ENCODE data around the gene NTN5. TPM values are rescaled to one million over a fixed set of nuclear protein-coding genes. Genes with fewer than 3 reads are reported as not detected.

The NTN5 gene
- polyA plus RNA-seq, 1 experiment, result 0.10 TPM

GRCh38 chr19:48644355-48644754, 28.5 kb downstream of the NTN5 start:
- peaks cover 2% of the 10 kb centered on the region for H3K27me3 ChIP-seq (ENCODE audit: control insufficient read depth, insufficient read depth, low read length)
- CTCF ChIA-PET, result interaction anchor here (0.6 to 2.3 kb wide), 2 partner anchors 199 to 442 kb away, joined by 3 to 19 read pairs; no protein-coding TSS in a partner anchor
- POLR2A ChIA-PET, result interaction anchor here (0.6 to 2.4 kb wide), 2 partner anchors 25 to 194 kb away, joined by 3 to 11 read pairs; partner anchors contain the start of genes RPL18 and SPHK2
- no peak overlapping the region for H3K4me3 ChIP-seq (ENCODE audit: low read depth, low read length)
- no peak for TF ChIP-seq CTCF (IDR thresholded peaks at IDR 0.05; ENCODE audit: low read depth, low read length)
- H3K9me3 ChIP-seq (ENCODE audit: control insufficient read depth, insufficient read depth, low read length), result no peaks in the 10 kb centered on the region
- H3K27ac ChIP-seq (ENCODE audit: low read depth, low read length), result no peak overlapping the region
- no peak for DNase-seq (ENCODE audit: low read depth, low spot score)

DNA sequence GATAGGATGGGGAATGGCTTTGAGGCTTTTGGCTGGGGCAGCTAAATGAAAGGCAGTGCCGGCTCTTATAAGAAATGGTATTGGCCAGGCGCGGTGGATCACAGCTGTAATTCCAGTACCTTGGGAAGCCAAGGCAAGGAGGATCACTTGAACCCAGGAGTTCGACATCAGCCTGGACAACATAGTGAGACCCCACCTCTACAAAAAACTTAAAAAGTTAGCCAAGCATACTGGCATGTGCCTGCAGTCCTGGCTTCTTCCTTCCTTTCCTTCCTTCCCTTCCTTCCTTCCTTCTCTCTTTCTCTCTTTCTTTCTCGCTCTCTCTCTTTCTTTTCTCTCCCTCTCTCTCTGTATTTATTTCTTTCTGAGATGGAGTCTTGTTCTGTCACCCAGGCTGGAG, 30.0 kb downstream of the NTN5 start:
- no peak for DNase-seq (ENCODE audit: low read depth, low spot score)
- Histone ChIP-seq H3K27ac (ENCODE audit: low read depth, low read length) (no peak overlapping the region), H3K4me3 (ENCODE audit: low read depth, low read length) (no peak overlapping the region), H3K9me3 (ENCODE audit: control insufficient read depth, insufficient read depth, low read length) (peaks cover 5% of the 10 kb centered on the region; the same call in 1 of the 2 replicates), H3K27me3 (ENCODE audit: control insufficient read depth, insufficient read depth, low read length) (peaks cover 2% of the 10 kb centered on the region)
- ChIA-PET POLR2A (no interaction called here), CTCF (no interaction called here)
- TF ChIP-seq CTCF (IDR thresholded peaks at IDR 0.05; ENCODE audit: low read depth, low read length), result no peak

- H3K27me3 ChIP-seq (ENCODE audit: control insufficient read depth, insufficient read depth, low read length), result peaks cover 2% of the 10 kb centered on the region
- peaks cover 5% of the 10 kb centered on the region; the same call in 1 of the 2 replicates for H3K9me3 ChIP-seq (ENCODE audit: control insufficient read depth, insufficient read depth, low read length)
- H3K4me3 ChIP-seq (ENCODE audit: low read depth, low read length), result no peak overlapping the region
- DNase-seq (ENCODE audit: low read depth, low spot score), result no peak
- H3K27ac ChIP-seq (ENCODE audit: low read depth, low read length), result no peak overlapping the region
- ChIA-PET CTCF (no interaction called here), POLR2A (interaction anchor here (0.7 kb wide), 1 partner anchor 23 kb away, joined by 9 read pairs; the partner anchor contains the start of gene RPL18)
- no peak for TF ChIP-seq CTCF (IDR thresholded peaks at IDR 0.05; ENCODE audit: low read depth, low read length)
These were observed 31.0 kb downstream of the NTN5 start for GRCh38 chr19:48641850-48642249.

GRCh38 chr19:48639483-48640375, 33.1 kb downstream of the NTN5 start:
- H3K27ac ChIP-seq (ENCODE audit: low read depth, low read length), result no peak overlapping the region
- no peak overlapping the region for H3K4me3 ChIP-seq (ENCODE audit: low read depth, low read length)
- peaks cover 2% of the 10 kb centered on the region for H3K27me3 ChIP-seq (ENCODE audit: control insufficient read depth, insufficient read depth, low read length)
- no peak for TF ChIP-seq CTCF (IDR thresholded peaks at IDR 0.05; ENCODE audit: low read depth, low read length)
- ChIA-PET CTCF (no interaction called here), POLR2A (no interaction called here)
- no peak for DNase-seq (ENCODE audit: low read depth, low spot score)
- H3K9me3 ChIP-seq (ENCODE audit: control insufficient read depth, insufficient read depth, low read length), result peaks cover 5% of the 10 kb centered on the region; the same call in 1 of the 2 replicates

- no peak overlapping the region for H3K27ac ChIP-seq (ENCODE audit: low read depth, low read length)
- H3K27me3 ChIP-seq (ENCODE audit: control insufficient read depth, insufficient read depth, low read length), result peaks cover 2% of the 10 kb centered on the region
- ChIA-PET POLR2A (no interaction called here), CTCF (no interaction called here)
- TF ChIP-seq CTCF (IDR thresholded peaks at IDR 0.05; ENCODE audit: low read depth, low read length), result no peak
- no peak overlapping the region for H3K4me3 ChIP-seq (ENCODE audit: low read depth, low read length)
- peaks cover 5% of the 10 kb centered on the region; the same call in 1 of the 2 replicates for H3K9me3 ChIP-seq (ENCODE audit: control insufficient read depth, insufficient read depth, low read length)
- no peak for DNase-seq (ENCODE audit: low read depth, low spot score)
These were observed 33.9 kb downstream of the NTN5 start for GRCh38 chr19:48638831-48639381.

All from AG04450 (cell line).